ENCODE data around the gene TOR1B.

Gene TOR1B

GRCh38 chr9:129834489-129835127 is 31.6 kb downstream of the TOR1B start:
- POLR2A ChIA-PET (ENCODE audit: low non-redundant PET) = interaction anchor here (0.5 to 1.1 kb wide), 5 partner anchors 9 to 506 kb away, joined by 3 to 8 read pairs (median 4); no protein-coding TSS in a partner anchor
- CTCF ChIA-PET = interaction anchor here (0.5 to 0.7 kb wide), 2 partner anchors 85 to 794 kb away, joined by 3 read pairs; no protein-coding TSS in a partner anchor
- DNase-seq (ENCODE audit: low spot score) = peak; percentile 52
- H3K27ac ChIP-seq = peak overlapping the region; percentile 73
- TF ChIP-seq, protein P1, sequence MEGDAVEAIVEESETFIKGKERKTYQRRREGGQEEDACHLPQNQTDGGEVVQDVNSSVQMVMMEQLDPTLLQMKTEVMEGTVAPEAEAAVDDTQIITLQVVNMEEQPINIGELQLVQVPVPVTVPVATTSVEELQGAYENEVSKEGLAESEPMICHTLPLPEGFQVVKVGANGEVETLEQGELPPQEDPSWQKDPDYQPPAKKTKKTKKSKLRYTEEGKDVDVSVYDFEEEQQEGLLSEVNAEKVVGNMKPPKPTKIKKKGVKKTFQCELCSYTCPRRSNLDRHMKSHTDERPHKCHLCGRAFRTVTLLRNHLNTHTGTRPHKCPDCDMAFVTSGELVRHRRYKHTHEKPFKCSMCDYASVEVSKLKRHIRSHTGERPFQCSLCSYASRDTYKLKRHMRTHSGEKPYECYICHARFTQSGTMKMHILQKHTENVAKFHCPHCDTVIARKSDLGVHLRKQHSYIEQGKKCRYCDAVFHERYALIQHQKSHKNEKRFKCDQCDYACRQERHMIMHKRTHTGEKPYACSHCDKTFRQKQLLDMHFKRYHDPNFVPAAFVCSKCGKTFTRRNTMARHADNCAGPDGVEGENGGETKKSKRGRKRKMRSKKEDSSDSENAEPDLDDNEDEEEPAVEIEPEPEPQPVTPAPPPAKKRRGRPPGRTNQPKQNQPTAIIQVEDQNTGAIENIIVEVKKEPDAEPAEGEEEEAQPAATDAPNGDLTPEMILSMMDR (conservative IDR thresholded peaks at IDR 0.05; ENCODE audit: low read depth) = no peak

GRCh38 chr9:129835128-129835859 is 32.3 kb downstream of the TOR1B start, which contains the start of the genes C9orf78 and USP20:
Gene C9orf78, minus strand, starts transcription at chr9:129835275. Its CDS starts 54 bp downstream, at chr9:129835221.
Gene USP20, plus strand, starts transcription at chr9:129835458. Its CDS starts 17,098 bp downstream, at chr9:129852556.
- CTCF ChIA-PET = interaction anchor here (0.6 to 0.7 kb wide), 2 partner anchors 793 to 999 kb away, joined by 3 read pairs; no protein-coding TSS in a partner anchor

DNA sequence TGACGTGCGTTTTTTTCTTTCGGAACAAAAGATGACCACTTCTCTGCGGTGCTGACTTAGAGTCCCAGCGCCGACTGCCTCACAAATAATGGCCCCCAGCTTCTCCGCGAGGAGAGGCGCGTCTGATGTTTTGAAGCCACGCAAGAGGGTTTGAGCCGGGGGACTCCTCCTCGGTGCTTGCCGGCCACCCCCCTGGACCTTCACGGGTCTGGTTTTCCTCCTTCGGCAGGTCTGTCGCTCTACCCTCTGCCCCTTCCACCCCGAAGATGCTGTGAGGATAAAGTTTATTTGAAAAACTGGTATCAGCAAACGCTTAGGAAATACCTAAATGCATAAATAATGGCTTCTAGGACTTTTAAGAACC is 32.9 kb downstream of the TOR1B start:
- peak overlapping the region; percentile 73 for H3K27ac ChIP-seq
- ChIA-PET POLR2A (ENCODE audit: low non-redundant PET) (no interaction called here), CTCF (interaction anchor here (0.6 kb wide), 2 partner anchors 998 to 1560 kb away, joined by 3 read pairs; partner anchors contain the start of gene SWI5)
- TF ChIP-seq, protein P1 (conservative IDR thresholded peaks at IDR 0.05; ENCODE audit: low read depth) = no peak
- peak; percentile 42 for DNase-seq (ENCODE audit: low spot score)

More at GRCh38 chr9:129835128-129835859, 32.3 kb downstream of the TOR1B start, which contains the start of the genes C9orf78 and USP20:
- peak within 1 kb of the TSS; percentile 73 for H3K27ac ChIP-seq
- peak; percentile 100 for DNase-seq (ENCODE audit: low spot score)
- TF ChIP-seq, protein P1 (conservative IDR thresholded peaks at IDR 0.05; ENCODE audit: low read depth) = no peak
- POLR2A ChIA-PET (ENCODE audit: low non-redundant PET) = interaction anchor here (0.6 to 1.1 kb wide), 2 partner anchors 10 to 211 kb away, joined by 3 to 4 read pairs; no protein-coding TSS in a partner anchor

- no peak for DNase-seq (ENCODE audit: low spot score)
- TF ChIP-seq, protein P1 (conservative IDR thresholded peaks at IDR 0.05; ENCODE audit: low read depth) = no peak
- POLR2A ChIA-PET (ENCODE audit: low non-redundant PET) = no interaction called here
- no peak overlapping the region; the same call in 1 of the 2 replicates for H3K27ac ChIP-seq
- CTCF ChIA-PET = interaction anchor here (0.6 kb wide), 2 partner anchors 1163 to 1560 kb away, joined by 3 read pairs; partner anchors contain the start of gene SWI5
Observed at GRCh38 chr9:129836311-129837007, 33.5 kb downstream of the TOR1B start.

DNA sequence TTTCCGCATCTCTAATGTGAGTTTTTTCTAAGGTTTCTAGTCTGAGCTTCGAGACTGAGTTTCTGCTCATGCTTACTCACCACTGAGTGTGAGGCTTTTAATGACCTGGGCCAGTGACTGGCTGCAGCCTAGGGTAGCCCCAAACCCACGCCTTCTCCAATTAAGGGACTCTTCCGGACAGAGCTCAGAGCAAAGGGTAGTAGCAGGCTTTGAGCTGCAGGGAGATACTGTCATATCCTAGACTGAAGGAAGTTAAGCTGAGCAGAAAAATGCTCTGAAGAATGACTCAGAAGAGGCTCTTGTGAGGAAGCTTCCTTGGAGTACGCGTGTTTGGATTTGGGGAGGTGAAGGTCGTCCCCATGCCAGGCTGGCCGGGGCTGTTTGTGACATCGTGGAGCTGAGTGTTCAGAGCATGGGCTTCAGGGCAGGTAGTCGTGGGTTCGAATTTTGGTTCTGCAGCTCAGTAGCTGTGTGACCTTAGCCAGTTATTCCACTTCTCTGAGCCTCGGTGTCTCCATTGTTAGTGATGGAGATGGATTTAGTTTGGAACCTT is 35.8 kb downstream of the TOR1B start:
- TF ChIP-seq, protein P1 (conservative IDR thresholded peaks at IDR 0.05; ENCODE audit: low read depth) = no peak
- CTCF ChIA-PET = no interaction called here
- POLR2A ChIA-PET (ENCODE audit: low non-redundant PET) = interaction anchor here (1.2 kb wide), 1 partner anchor 14 kb away, joined by 3 read pairs; no protein-coding TSS in a partner anchor
- peak; percentile 84 for DNase-seq (ENCODE audit: low spot score)
- H3K27ac ChIP-seq = peak overlapping the region; percentile 14; the same call in 1 of the 2 replicates
